Adrenal gland (tissue), 5 donors: ENCODE results near the gene CD1C.

ENCODE experiments used
- CTCF ChIP-seq, 6 experiments: fragments of 450-650 bp in 4 of 6; fragments of 200-600 bp in 2 of 6; sonication (generic) in 1 of 6; IDR thresholded peaks; 1 replicate in 5 of 6; 2 replicates in 1 of 6; pipeline versions ENCODE4 v1.5.1 to v1.8.0; 2016 to 2021; ENCODE audit warnings: antibody characterized with exemption in 6 of 6, mild to moderate bottlenecking in 2 of 6, moderate library complexity in 1 of 6
- POLR2A ChIP-seq, 2 donors: fragments of 450-650 bp; IDR thresholded peaks; one replicate each; pipeline ENCODE4 v1.6.1; 2017; ENCODE audit warnings: antibody characterized with exemption in 2 of 2, mild to moderate bottlenecking in 2 of 2, moderate library complexity in 1 of 2
- donor health status: DM: no; HTN: no; CAD: no.

GRCh38 chr1:158249646-158250045 lies 40.1 kb upstream of the CD1C start:
- TF ChIP-seq CTCF (IDR thresholded peaks at IDR 0.05) (no peak), POLR2A (IDR thresholded peaks at IDR 0.05) (no peak)
